ENCODE measurements around the gene PCSK5. TPM values are rescaled to one million over a fixed set of nuclear protein-coding genes. Genes with fewer than 3 reads are reported as not detected.

The PCSK5 gene
- total RNA-seq, 2 donors from 2014 or later = 2.5 to 3.5 TPM

GRCh38 chr9:76218117-76218885, 327.8 kb downstream of the PCSK5 start:
- no peaks in the 10 kb centered on the region for H3K9me3 Mint-ChIP-seq
- DNase-seq = no peak
- no peak overlapping the region for H3K4me3 Mint-ChIP-seq
- H3K9me3 ChIP-seq (ENCODE audit: control insufficient read depth, low read length) = no peaks in the 10 kb centered on the region
- H3K36me3 Mint-ChIP-seq (ENCODE audit: low read depth) = no peaks in the 10 kb centered on the region
- WGBS, 2 experiments (ENCODE audit: insufficient coverage in 1 of 2, insufficient read length in 1 of 2) = 90 to 94% methylated on average over 6 to 9 of the region's 9 CpGs
- no peak for TF ChIP-seq CTCF (conservative IDR thresholded peaks at IDR 0.05)
- peak overlapping the region; percentile 73 for H3K27ac ChIP-seq (ENCODE audit: low read depth, low read length)
- peaks cover 45% of the 10 kb centered on the region for H3K27me3 ChIP-seq (ENCODE audit: control insufficient read depth, insufficient read depth, low read length, poor library complexity, severe bottlenecking)
- H3K36me3 ChIP-seq (ENCODE audit: control insufficient read depth, insufficient read depth, low read length) = no peaks in the 10 kb centered on the region
- no peak overlapping the region for H3K4me3 ChIP-seq (ENCODE audit: low read length)
- no peak overlapping the region for H3K9ac ChIP-seq (ENCODE audit: extremely low read depth, low read length, poor library complexity, severe bottlenecking)
- H3K4me1 Mint-ChIP-seq = peaks cover 8% of the 10 kb centered on the region
- no peaks in the 10 kb centered on the region for H3K4me1 ChIP-seq (ENCODE audit: control insufficient read depth, insufficient read depth, low read length)
- H3K27me3 Mint-ChIP-seq (ENCODE audit: insufficient read depth) = peaks cover 38% of the 10 kb centered on the region
- no peak overlapping the region for H3K27ac Mint-ChIP-seq

GRCh38 chr9:76218886-76219445, 328.5 kb downstream of the PCSK5 start:
- H3K4me3 ChIP-seq (ENCODE audit: low read length) = no peak overlapping the region
- peaks cover 31% of the 10 kb centered on the region for H3K27me3 Mint-ChIP-seq (ENCODE audit: insufficient read depth)
- H3K27ac Mint-ChIP-seq = no peak overlapping the region
- 75 to 81% methylated on average over 9 of the region's 9 CpGs for WGBS, 2 experiments (ENCODE audit: insufficient coverage in 1 of 2, insufficient read length in 1 of 2)
- H3K9me3 ChIP-seq (ENCODE audit: control insufficient read depth, low read length) = no peaks in the 10 kb centered on the region
- H3K27ac ChIP-seq (ENCODE audit: low read depth, low read length) = peak overlapping the region; percentile 73
- peaks cover 39% of the 10 kb centered on the region for H3K27me3 ChIP-seq (ENCODE audit: control insufficient read depth, insufficient read depth, low read length, poor library complexity, severe bottlenecking)
- no peak overlapping the region for H3K9ac ChIP-seq (ENCODE audit: extremely low read depth, low read length, poor library complexity, severe bottlenecking)
- H3K4me1 ChIP-seq (ENCODE audit: control insufficient read depth, insufficient read depth, low read length) = no peaks in the 10 kb centered on the region
- DNase-seq = peak; percentile 71
- no peaks in the 10 kb centered on the region for H3K36me3 ChIP-seq (ENCODE audit: control insufficient read depth, insufficient read depth, low read length)
- H3K36me3 Mint-ChIP-seq (ENCODE audit: low read depth) = no peaks in the 10 kb centered on the region
- H3K9me3 Mint-ChIP-seq = no peaks in the 10 kb centered on the region
- TF ChIP-seq CTCF (conservative IDR thresholded peaks at IDR 0.05) = no peak
- no peak overlapping the region for H3K4me3 Mint-ChIP-seq
- H3K4me1 Mint-ChIP-seq = peaks cover 8% of the 10 kb centered on the region

- no peaks in the 10 kb centered on the region for H3K4me1 ChIP-seq (ENCODE audit: control insufficient read depth, insufficient read depth, low read length)
- Mint-ChIP-seq H3K9me3 (no peaks in the 10 kb centered on the region), H3K4me3 (no peak overlapping the region), H3K27ac (no peak overlapping the region), H3K4me1 (peaks cover 8% of the 10 kb centered on the region), H3K36me3 (ENCODE audit: low read depth) (no peaks in the 10 kb centered on the region), H3K27me3 (ENCODE audit: insufficient read depth) (peaks cover 26% of the 10 kb centered on the region)
- H3K9ac ChIP-seq (ENCODE audit: extremely low read depth, low read length, poor library complexity, severe bottlenecking) = no peak overlapping the region
- no peak overlapping the region for H3K27ac ChIP-seq (ENCODE audit: low read depth, low read length)
- H3K27me3 ChIP-seq (ENCODE audit: control insufficient read depth, insufficient read depth, low read length, poor library complexity, severe bottlenecking) = peaks cover 32% of the 10 kb centered on the region
- H3K9me3 ChIP-seq (ENCODE audit: control insufficient read depth, low read length) = no peaks in the 10 kb centered on the region
- DNase-seq = peak; percentile 62
- H3K36me3 ChIP-seq (ENCODE audit: control insufficient read depth, insufficient read depth, low read length) = no peaks in the 10 kb centered on the region
- peak; percentile 77 for TF ChIP-seq CTCF (conservative IDR thresholded peaks at IDR 0.05)
- H3K4me3 ChIP-seq (ENCODE audit: low read length) = no peak overlapping the region
- 76 to 84% methylated on average over 2 to 11 of the region's 11 CpGs for WGBS, 2 experiments (ENCODE audit: insufficient coverage in 1 of 2, insufficient read length in 1 of 2)
Observed at GRCh38 chr9:76219560-76220151, 329.2 kb downstream of the PCSK5 start.

Data from endodermal cell (in vitro differentiated cells).